GM19099 (cell line): ENCODE measurements around the gene CCDC188.

ENCODE experiments used
- POLR2A ChIP-seq: IDR thresholded peaks from 3 replicates; pipeline ENCODE4 v1.6.1; 2011; ENCODE audit warnings: low read depth; ENCODE audit not compliant: insufficient read length; ENCODE audit errors: extremely low read depth

The CCDC188 gene

GRCh38 chr22:20166703-20167102, 15.8 kb upstream of the CCDC188 start:
- no peak for TF ChIP-seq POLR2A

GRCh38 chr22:20165913-20166312, 15.1 kb upstream of the CCDC188 start:
- no peak for TF ChIP-seq POLR2A

DNA sequence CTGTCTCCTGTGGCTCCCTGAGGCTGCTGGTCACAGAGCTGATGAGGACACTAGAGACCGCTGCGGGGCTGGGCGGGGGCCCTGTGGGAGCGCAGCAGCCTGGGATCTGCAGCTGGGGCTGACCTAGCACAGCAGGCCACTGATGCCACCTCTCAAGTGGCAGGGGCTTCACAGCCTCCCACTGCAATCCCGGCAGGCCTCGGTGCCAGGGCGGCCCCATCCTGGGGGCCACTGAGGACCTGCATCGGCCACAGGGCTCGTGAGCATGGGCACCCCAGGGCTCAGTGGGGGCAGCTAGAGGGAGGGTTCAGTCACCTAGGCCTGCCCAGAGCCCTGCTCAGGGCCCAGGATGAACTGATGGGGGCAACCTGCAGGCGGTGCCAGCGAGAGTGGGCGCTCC, 14.6 kb upstream of the CCDC188 start:
- no peak for TF ChIP-seq POLR2A

GRCh38 chr22:20164863-20165262, 14.0 kb upstream of the CCDC188 start:
- no peak for TF ChIP-seq POLR2A

- TF ChIP-seq POLR2A = no peak
Measured at GRCh38 chr22:20160041-20160440, 9.2 kb upstream of the CCDC188 start.

DNA sequence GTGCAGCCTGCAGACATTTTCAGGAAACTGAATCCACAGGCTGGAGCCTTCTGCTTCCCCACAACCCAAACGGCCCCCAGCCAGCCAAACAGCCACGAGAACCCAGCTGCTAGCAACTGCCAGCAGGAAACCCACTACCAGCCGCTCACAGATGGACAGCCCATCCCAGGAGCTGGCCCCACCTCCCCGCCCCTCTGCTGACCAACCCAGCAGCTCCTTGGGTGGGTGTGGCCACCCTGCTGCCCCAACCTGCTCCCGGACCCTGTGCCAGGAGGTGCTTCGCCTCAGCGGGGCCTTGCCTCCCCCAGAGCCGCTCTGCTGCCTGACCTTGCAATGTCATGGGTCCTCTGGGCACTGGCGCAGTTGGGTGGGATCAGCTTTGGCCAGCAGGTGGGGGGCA, 8.2 kb upstream of the CCDC188 start:
- TF ChIP-seq POLR2A = no peak

DNA sequence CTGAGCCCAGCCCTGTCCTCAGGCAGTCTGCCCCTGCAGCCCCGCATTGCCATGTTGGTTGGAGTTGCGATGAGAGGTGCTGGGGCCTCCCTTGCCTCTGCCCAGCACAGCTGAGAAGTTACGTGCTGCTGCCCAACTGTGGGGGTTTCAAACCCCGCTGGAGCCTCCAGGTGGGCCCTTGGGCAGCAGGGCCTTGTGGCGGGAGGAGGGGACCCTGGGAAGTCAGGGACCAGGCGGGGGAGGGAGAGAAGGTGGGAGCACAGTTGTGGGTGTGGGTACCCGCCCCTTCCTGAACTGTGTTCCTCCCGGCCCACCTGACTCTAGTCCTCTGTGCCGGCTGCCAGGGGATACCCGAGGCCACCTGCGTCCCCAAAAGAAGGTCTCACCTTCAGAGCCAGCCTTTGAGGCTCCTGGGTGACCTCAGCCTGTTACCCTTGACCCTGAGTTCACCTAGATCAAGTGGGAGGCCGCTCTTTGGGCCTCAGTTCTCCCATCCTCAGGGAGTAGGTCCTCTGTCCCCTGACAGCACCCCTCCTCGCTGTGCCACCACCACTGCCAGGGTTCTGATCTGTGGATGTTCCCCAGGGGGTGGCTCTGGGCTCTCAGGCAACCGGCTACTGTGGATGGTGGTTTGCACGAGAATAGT, 7.7 kb upstream of the CCDC188 start:
- no peak for TF ChIP-seq POLR2A

DNA sequence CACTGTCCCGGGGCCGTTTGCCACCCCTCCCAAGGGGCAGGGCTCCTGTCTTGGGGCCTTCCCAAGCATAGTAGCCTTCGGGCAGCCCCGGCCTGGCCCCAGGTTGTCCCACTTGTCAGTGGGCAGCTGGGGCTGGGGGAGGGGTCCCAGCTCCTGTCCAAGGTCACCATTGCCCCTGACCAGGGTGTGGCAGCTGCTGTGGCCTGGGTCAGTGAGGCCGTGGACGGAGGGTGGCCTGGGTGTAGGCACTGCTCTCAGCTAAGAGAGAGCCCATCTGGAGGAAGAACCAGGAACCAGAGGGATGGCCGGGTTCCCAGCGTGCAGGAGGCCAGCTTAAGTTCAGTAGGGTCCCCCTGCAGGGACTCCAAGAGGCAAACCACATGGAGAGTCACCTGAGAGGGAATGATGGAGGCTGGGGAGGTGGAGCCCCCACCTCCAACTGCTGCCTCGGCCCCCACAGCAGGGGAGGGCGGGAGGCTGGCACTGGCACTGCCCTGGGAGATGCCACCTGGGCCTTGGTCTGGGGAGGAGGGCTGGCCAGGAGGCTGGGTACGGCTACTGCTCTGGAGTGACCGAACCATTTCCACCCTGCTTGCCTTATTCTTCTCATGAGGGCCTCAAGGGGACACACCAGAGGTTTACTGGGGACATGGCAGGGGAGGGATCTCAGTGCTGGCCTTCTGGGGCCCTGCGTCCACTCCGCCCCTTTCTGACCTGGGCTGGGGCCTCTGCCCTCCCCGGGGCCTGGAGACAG, 6.8 kb upstream of the CCDC188 start:
- no peak for TF ChIP-seq POLR2A

- TF ChIP-seq POLR2A = no peak
Measured at GRCh38 chr22:20156611-20157429, 6.0 kb upstream of the CCDC188 start.

DNA sequence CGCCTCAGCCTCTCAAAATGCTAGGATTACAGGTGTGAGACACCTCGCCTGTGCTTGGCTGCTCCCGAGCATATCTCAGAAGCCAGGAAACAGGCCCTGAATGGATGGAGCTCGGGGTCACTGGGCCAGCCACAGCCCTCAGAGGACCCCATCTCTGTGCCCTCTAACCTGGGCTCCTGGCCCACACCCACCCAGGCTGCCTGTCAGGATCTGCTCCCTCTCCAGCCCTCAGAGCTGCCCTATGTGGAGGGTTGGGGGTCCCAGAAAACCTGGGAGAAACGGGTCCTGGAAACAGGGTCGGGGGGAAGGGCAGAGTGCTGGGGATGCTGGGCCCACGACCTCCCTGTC, 5.2 kb upstream of the CCDC188 start:
- TF ChIP-seq POLR2A = no peak

DNA sequence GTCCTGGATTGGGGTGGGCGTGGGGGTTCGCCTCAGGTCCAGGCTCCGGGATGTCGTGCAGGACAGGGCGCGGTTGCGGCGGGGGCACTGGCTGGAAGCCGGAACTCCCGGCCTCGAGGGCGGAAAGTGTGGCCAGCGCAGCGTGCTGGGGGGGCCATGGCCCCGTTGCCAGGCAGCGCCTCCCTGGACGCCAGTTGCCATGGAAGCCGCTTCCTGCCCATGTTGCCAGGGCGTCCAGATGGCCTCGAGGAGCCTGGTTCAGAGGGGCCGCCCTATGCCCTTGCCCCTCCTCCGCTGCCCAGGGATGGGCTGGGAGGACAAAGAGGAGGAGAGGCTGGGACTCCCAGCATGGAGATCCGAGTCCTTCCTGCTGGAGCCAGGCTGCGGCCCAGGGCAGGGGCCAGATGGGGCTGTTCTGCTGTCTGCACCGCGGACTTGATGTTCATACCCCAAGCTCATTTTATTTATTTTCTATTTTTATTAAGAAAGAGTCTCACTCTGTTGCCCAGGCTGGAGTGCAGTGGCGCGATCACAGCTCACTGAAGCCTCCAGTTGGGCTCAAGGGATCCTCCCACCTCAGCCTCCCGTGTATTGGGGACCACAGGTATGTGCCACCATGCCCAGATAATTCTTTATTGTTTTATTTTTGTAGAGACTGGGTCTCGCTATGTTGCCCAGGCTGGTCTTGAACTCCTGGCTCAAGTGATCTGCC, 4.6 kb upstream of the CCDC188 start:
- no peak for TF ChIP-seq POLR2A

- TF ChIP-seq POLR2A = no peak
Measured at GRCh38 chr22:20154602-20155187, 3.8 kb upstream of the CCDC188 start.

- TF ChIP-seq POLR2A = no peak
Measured at GRCh38 chr22:20153945-20154344, 3.1 kb upstream of the CCDC188 start.

GRCh38 chr22:20152464-20152890, 1.6 kb upstream of the CCDC188 start:
- no peak for TF ChIP-seq POLR2A

GRCh38 chr22:20151276-20151588, 377 bp upstream of the CCDC188 start:
- TF ChIP-seq POLR2A = no peak
